Ishikawa (cell line): ENCODE measurements around the gene ATP1A2.
A peak's percentile ranks its signal among the peaks of the same experiment; 100 is the strongest.

ENCODE experiments used
- CEBPB ChIP-seq: IDR thresholded peaks from 2 replicates; pipeline ENCODE4 v1.6.1; 2012
- CREB1 ChIP-seq: IDR thresholded peaks from 2 replicates; pipeline ENCODE4 v1.6.1; 2012; ENCODE audit warnings: low read depth
- EGR1 ChIP-seq: IDR thresholded peaks from 2 replicates; pipeline ENCODE4 v1.6.1; 2012
- EP300 ChIP-seq: IDR thresholded peaks from 2 replicates; pipeline ENCODE4 v1.6.1; 2012; ENCODE audit warnings: borderline replicate concordance
- FOXM1 ChIP-seq: IDR thresholded peaks from 2 replicates; pipeline ENCODE4 v1.6.1; 2012; ENCODE audit warnings: low read depth, borderline replicate concordance
- NFIC ChIP-seq: IDR thresholded peaks from 2 replicates; pipeline ENCODE4 v1.6.1; 2012
- RAD21 ChIP-seq: IDR thresholded peaks from 2 replicates; pipeline ENCODE4 v1.6.1; 2012; ENCODE audit warnings: low read depth
- TAF1 ChIP-seq: IDR thresholded peaks from 2 replicates; pipeline ENCODE4 v1.6.1; 2012; ENCODE audit warnings: low read depth, mild to moderate bottlenecking
- TCF12 ChIP-seq: IDR thresholded peaks from 2 replicates; pipeline ENCODE4 v1.6.1; 2012; ENCODE audit warnings: low read depth
- TEAD4 ChIP-seq: IDR thresholded peaks from 2 replicates; pipeline ENCODE4 v1.6.1; 2012
- YY1 ChIP-seq: IDR thresholded peaks from 2 replicates; pipeline ENCODE4 v1.6.1; 2012; ENCODE audit warnings: low read depth
- ZBTB7A ChIP-seq: IDR thresholded peaks from 2 replicates; pipeline ENCODE4 v1.6.1; 2012; ENCODE audit warnings: low read depth
- TF ChIP-seq, protein P1 (sequence below): IDR thresholded peaks from 2 replicates; pipeline ENCODE4 v1.6.1; 2012
- TF ChIP-seq, protein P2 (sequence below): IDR thresholded peaks from 2 replicates; pipeline ENCODE4 v1.6.1; 2012
- TF ChIP-seq, protein P3 (sequence below): IDR thresholded peaks from 2 replicates; pipeline ENCODE4 v1.6.1; 2012; ENCODE audit warnings: low read depth, mild to moderate bottlenecking

The ATP1A2 gene

DNA sequence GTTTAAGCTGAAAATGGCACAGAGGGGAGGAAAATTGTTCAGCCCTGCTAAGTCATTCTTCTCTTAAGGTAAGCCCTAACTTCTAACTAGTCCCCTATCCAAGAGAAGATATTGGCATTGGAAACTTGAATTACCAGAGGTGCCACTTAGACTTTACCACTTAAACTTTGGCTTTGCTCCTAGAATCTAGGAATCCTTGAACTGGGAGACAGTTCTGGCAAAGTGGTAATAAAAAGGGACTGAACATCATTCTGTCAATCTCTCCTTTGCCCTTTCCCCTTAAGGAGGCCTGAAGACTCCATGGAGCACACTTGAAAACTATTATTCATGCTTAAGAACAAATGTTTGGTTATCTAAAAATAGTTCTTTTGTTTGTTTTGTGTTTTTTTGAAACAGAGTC lies 44.3 kb downstream of the ATP1A2 start:
- TF ChIP-seq EP300 (no peak), CREB1 (no peak), CEBPB (no peak), RAD21 (no peak), FOXM1 (no peak), TEAD4 (no peak), TAF1 (no peak), YY1 (no peak), EGR1 (no peak), NFIC (no peak), TCF12 (no peak), ZBTB7A (no peak)
- TF ChIP-seq, protein P1, sequence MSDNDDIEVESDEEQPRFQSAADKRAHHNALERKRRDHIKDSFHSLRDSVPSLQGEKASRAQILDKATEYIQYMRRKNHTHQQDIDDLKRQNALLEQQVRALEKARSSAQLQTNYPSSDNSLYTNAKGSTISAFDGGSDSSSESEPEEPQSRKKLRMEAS: no peak
- TF ChIP-seq, protein P2, sequence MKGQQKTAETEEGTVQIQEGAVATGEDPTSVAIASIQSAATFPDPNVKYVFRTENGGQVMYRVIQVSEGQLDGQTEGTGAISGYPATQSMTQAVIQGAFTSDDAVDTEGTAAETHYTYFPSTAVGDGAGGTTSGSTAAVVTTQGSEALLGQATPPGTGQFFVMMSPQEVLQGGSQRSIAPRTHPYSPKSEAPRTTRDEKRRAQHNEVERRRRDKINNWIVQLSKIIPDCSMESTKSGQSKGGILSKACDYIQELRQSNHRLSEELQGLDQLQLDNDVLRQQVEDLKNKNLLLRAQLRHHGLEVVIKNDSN: no peak
- TF ChIP-seq, protein P3, sequence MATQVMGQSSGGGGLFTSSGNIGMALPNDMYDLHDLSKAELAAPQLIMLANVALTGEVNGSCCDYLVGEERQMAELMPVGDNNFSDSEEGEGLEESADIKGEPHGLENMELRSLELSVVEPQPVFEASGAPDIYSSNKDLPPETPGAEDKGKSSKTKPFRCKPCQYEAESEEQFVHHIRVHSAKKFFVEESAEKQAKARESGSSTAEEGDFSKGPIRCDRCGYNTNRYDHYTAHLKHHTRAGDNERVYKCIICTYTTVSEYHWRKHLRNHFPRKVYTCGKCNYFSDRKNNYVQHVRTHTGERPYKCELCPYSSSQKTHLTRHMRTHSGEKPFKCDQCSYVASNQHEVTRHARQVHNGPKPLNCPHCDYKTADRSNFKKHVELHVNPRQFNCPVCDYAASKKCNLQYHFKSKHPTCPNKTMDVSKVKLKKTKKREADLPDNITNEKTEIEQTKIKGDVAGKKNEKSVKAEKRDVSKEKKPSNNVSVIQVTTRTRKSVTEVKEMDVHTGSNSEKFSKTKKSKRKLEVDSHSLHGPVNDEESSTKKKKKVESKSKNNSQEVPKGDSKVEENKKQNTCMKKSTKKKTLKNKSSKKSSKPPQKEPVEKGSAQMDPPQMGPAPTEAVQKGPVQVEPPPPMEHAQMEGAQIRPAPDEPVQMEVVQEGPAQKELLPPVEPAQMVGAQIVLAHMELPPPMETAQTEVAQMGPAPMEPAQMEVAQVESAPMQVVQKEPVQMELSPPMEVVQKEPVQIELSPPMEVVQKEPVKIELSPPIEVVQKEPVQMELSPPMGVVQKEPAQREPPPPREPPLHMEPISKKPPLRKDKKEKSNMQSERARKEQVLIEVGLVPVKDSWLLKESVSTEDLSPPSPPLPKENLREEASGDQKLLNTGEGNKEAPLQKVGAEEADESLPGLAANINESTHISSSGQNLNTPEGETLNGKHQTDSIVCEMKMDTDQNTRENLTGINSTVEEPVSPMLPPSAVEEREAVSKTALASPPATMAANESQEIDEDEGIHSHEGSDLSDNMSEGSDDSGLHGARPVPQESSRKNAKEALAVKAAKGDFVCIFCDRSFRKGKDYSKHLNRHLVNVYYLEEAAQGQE: no peak

GRCh38 chr1:160161965-160162705 lies 46.6 kb downstream of the ATP1A2 start:
- TF ChIP-seq FOXM1: no peak
- TF ChIP-seq TAF1: no peak
- TF ChIP-seq YY1: no peak
- TF ChIP-seq, protein P1: no peak
- TF ChIP-seq ZBTB7A: no peak
- peak; percentile 84 for TF ChIP-seq RAD21
- no peak for TF ChIP-seq CREB1
- TF ChIP-seq, protein P3: no peak
- TF ChIP-seq EGR1: no peak
- no peak for TF ChIP-seq EP300
- TF ChIP-seq TEAD4: no peak
- TF ChIP-seq CEBPB: 0 out of 2 replicates have a peak, but pooled peaks have one; percentile 48
- TF ChIP-seq, protein P2: no peak
- TF ChIP-seq NFIC: no peak
- TF ChIP-seq TCF12: no peak

- TF ChIP-seq TEAD4: no peak
These were observed 47.4 kb downstream of the ATP1A2 start for GRCh38 chr1:160162931-160163330.

DNA sequence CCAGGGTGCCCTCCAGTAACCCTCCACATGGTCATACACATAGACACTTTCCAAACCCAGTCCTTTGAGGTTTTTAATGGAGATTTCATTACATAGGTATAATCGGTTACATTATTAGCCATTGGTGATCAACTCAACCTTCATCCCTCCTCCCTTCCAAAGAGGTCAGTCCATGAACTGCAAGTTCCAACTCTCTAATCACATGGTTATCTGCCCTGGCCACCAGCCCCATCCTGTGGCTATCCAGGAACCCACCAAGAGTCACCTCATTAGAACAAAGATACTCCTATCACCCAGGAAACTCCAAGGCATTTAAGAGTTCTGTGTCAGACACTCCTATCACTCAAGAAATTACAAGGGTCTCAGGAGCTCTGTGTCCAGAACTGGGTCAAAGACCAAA lies 48.1 kb downstream of the ATP1A2 start:
- TF ChIP-seq TAF1 (no peak), ZBTB7A (no peak), NFIC (no peak), EP300 (no peak), FOXM1 (no peak), RAD21 (no peak), TEAD4 (no peak), CEBPB (no peak)
- TF ChIP-seq, protein P3: no peak

- TF ChIP-seq TEAD4 (no peak), CREB1 (no peak), YY1 (no peak), NFIC (no peak), FOXM1 (no peak), TAF1 (no peak), TCF12 (no peak), RAD21 (no peak), CEBPB (no peak), EP300 (no peak)
- TF ChIP-seq, protein P2: no peak
- TF ChIP-seq, protein P1: no peak
These were observed 48.6 kb downstream of the ATP1A2 start for GRCh38 chr1:160164121-160164520.
